GM12875 (cell line): Measurements from ENCODE around the gene CTCF.

Experiments used
- H3K4me3 ChIP-seq: one replicate; pipeline ENCODE4 v1.5.1; 2011; ENCODE audit warnings: low read depth, low read length, control low read depth
- TF ChIP-seq, protein P1 (sequence below): IDR thresholded peaks from 2 replicates; pipeline ENCODE4 v1.5.1; 2011; ENCODE audit warnings: low read depth, mild to moderate bottlenecking, control low read depth, inconsistent platforms, low read length, moderate library complexity, borderline replicate concordance; ENCODE audit not compliant: insufficient read depth

The CTCF gene

DNA sequence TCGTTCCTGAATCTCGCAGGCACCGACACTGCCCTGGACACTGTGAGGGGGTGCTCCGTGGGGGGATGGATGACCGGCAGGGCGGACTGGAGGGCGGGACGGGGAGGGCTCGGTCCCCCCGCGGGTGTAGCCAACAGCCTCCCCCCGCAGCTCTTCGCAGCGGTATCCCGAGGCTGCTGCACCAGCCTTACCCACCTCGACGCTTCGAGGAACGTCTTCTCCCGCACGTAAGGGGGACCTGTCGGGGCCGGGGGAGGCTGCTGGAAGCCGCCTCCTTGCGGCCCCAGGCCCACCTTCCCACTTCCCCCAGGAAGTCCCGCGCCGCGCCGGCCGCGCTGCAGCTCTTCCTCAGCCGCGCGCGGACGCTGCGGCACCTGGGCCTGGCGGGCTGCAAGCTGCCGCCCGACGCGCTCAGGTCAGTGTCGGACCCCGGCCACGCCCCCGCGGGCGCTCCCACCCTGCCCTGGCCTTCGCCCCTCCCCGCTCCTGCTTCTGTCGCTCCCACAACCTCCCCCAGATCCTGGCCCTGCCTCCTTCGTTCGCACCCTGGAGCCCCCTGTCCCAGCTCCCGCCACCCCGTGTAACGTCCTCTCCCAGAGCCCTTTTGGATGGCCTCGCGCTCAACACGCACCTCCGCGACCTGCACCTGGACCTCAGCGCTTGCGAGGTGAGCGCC is 85.9 kb downstream of the CTCF start:
- TF ChIP-seq, protein P1, sequence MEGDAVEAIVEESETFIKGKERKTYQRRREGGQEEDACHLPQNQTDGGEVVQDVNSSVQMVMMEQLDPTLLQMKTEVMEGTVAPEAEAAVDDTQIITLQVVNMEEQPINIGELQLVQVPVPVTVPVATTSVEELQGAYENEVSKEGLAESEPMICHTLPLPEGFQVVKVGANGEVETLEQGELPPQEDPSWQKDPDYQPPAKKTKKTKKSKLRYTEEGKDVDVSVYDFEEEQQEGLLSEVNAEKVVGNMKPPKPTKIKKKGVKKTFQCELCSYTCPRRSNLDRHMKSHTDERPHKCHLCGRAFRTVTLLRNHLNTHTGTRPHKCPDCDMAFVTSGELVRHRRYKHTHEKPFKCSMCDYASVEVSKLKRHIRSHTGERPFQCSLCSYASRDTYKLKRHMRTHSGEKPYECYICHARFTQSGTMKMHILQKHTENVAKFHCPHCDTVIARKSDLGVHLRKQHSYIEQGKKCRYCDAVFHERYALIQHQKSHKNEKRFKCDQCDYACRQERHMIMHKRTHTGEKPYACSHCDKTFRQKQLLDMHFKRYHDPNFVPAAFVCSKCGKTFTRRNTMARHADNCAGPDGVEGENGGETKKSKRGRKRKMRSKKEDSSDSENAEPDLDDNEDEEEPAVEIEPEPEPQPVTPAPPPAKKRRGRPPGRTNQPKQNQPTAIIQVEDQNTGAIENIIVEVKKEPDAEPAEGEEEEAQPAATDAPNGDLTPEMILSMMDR, result no peak
- H3K4me3 ChIP-seq, result no peak overlapping the region

- no peak overlapping the region for H3K4me3 ChIP-seq
- TF ChIP-seq, protein P1, result no peak
Observed at GRCh38 chr16:67648764-67649407, 86.6 kb downstream of the CTCF start.

DNA sequence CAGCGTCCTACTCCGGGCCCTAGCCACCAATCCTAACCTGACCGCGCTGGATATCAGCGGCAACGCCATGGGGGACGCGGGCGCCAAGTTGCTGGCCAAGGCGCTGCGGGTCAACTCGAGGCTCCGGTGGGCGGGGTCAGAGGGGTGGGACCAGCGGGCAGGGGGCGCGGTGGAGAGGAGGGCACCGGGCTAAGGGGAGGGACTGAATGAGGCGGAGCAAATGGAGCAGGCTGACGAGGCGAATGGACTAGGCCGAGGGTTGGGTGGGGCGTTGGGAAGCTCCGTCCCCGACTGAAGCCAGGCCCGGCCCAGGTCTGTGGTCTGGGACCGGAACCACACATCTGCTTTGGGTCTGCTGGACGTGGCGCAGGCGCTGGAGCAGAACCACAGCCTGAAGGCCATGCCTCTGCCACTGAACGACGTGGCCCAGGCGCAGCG is 87.2 kb downstream of the CTCF start:
- no peak overlapping the region for H3K4me3 ChIP-seq

GRCh38 chr16:67650023-67650422 is 87.7 kb downstream of the CTCF start:
- TF ChIP-seq, protein P1, result no peak
- no peak overlapping the region for H3K4me3 ChIP-seq

More for the DNA sequence above, 87.2 kb downstream of the CTCF start:
- TF ChIP-seq, protein P1, result no peak

- no peak overlapping the region for H3K4me3 ChIP-seq
- TF ChIP-seq, protein P1, result no peak
Observed at GRCh38 chr16:67651039-67651438, 88.7 kb downstream of the CTCF start.

- TF ChIP-seq, protein P1, result no peak
- no peak overlapping the region for H3K4me3 ChIP-seq
Observed at GRCh38 chr16:67651847-67652246, 89.5 kb downstream of the CTCF start.
